PC-3 (cell line): ENCODE measurements around the gene RNASEH2B. TPM values are rescaled to one million over a fixed set of nuclear protein-coding genes. Genes with fewer than 3 reads are reported as not detected.

ENCODE experiments used
- ATAC-seq: fragments of 200-7000 bp; cut with Tn5 transposase; 2 replicates; pipeline ENCODE4 v1.9.1; 2020; ENCODE audit warnings: mild to moderate bottlenecking, moderate library complexity
- BruUV-seq: library from RNA; stranded (reverse); fragments of 400-500 nt; replicated peaks from 2 replicates; lab custom pipeline; 2021; lab: Mats Ljungman, UMichigan
- CTCF ChIA-PET: fragments of 300-600 bp; sonication (Branson Sonifier 250); formaldehyde crosslinking; loops from one replicate; lab custom pipeline; 2022; ENCODE audit warnings: antibody characterized with exemption; lab: Charles Lee
- POLR2A ChIA-PET: fragments of 300-600 bp; sonication (Branson Sonifier 250); formaldehyde crosslinking; loops from one replicate; lab custom pipeline; 2022; ENCODE audit warnings: antibody characterized with exemption; ENCODE audit not compliant: unreplicated experiment; lab: Charles Lee
- DNase-seq: peaks from one replicate; pipeline ENCODE4 v3.0.0-alpha.2; 2015
- H2AFZ ChIP-seq: fragments of 300-600 bp; sonication (generic); 2 replicates; pipeline ENCODE4 v1.6.0; 2016; ENCODE audit warnings: antibody characterized with exemption, low read length
- H3F3A ChIP-seq: fragments of 300-600 bp; sonication (generic); one replicate; pipeline ENCODE4 v1.6.0; 2017; ENCODE audit warnings: antibody characterized with exemption, low read length, control low read depth, mild to moderate bottlenecking; ENCODE audit not compliant: unreplicated experiment
- H3K27ac ChIP-seq: fragments of 300-600 bp; sonication (generic); 2 replicates; pipeline ENCODE4 v1.5.1; 2016; ENCODE audit warnings: mild to moderate bottlenecking, low read length
- H3K27me3 ChIP-seq: fragments of 300-600 bp; sonication (generic); 2 replicates; pipeline ENCODE4 v1.6.1; 2016; ENCODE audit warnings: low read length, mixed read lengths
- H3K36me3 ChIP-seq: fragments of 300-600 bp; sonication (generic); 2 replicates; pipeline ENCODE4 v1.6.1; 2016; ENCODE audit warnings: low read depth, mixed run types, low read length, mixed read lengths
- H3K4me1 ChIP-seq: fragments of 300-600 bp; sonication (generic); 2 replicates; pipeline ENCODE4 v1.5.1; 2016; ENCODE audit warnings: low read length; ENCODE audit not compliant: insufficient read depth
- H3K4me2 ChIP-seq: fragments of 300-600 bp; sonication (generic); 2 replicates; pipeline ENCODE4 v1.6.0; 2016; ENCODE audit warnings: low read length
- H3K4me3 ChIP-seq: fragments of 300-600 bp; sonication (generic); 2 replicates; pipeline ENCODE4 v1.5.1; 2016; ENCODE audit warnings: mild to moderate bottlenecking, low read length, mixed read lengths
- H3K79me2 ChIP-seq: fragments of 300-600 bp; sonication (generic); 2 replicates; pipeline ENCODE4 v1.6.1; 2017; ENCODE audit warnings: low read length, mixed read lengths
- H3K9ac ChIP-seq: fragments of 300-600 bp; sonication (generic); 2 replicates; pipeline ENCODE4 v1.6.0; 2016; ENCODE audit warnings: mild to moderate bottlenecking, low read length
- H3K9me2 ChIP-seq: fragments of 300-600 bp; sonication (generic); replicated peaks from 2 replicates; pipeline ENCODE4 v1.6.1; 2016; ENCODE audit warnings: mixed run types, low read length, mixed read lengths
- H3K9me3 ChIP-seq: fragments of 300-600 bp; sonication (generic); 2 replicates; pipeline ENCODE4 v1.6.1; 2016; ENCODE audit warnings: low read length, mixed read lengths
- H4K20me1 ChIP-seq: fragments of 300-600 bp; sonication (generic); 2 replicates; pipeline ENCODE4 v1.6.1; 2016; ENCODE audit warnings: low read length, mixed read lengths
- CTCF ChIP-seq: fragments of 300-600 bp; sonication (generic); conservative IDR thresholded peaks from 2 replicates; pipeline ENCODE4 v1.5.1; 2017; ENCODE audit warnings: antibody characterized with exemption, low read depth, mild to moderate bottlenecking, low read length
- EZH2 ChIP-seq: fragments of 300-600 bp; sonication (generic); IDR thresholded peaks from one replicate; pipeline ENCODE4 v1.6.1; 2017; ENCODE audit warnings: antibody characterized with exemption, mild to moderate bottlenecking, low read length; ENCODE audit not compliant: unreplicated experiment
- EZH2phosphoT487 ChIP-seq: fragments of 300-600 bp; sonication (generic); IDR thresholded peaks from 2 replicates; pipeline ENCODE4 v1.6.1; 2018; ENCODE audit warnings: mild to moderate bottlenecking, antibody characterized with exemption, low read length, borderline replicate concordance
- intact Hi-C: fragments of 100-400 bp; cut with micrococcal nuclease; formaldehyde crosslinking; loops from 2 replicates; pipeline ENCODE4 v1.9.0; 2023
- total RNA-seq: library from RNA; depleted of rRNA; stranded (reverse); fragments of >200 nt; gene quantifications from 2 replicates; pipeline ENCODE4 v1.2.3, GENCODE V29; 2014

RNASEH2B gene
- total RNA-seq, 1 experiment from 2014 or later = 36.0 TPM

GRCh38 chr13:50889317-50889716 is 20.3 kb upstream of the RNASEH2B start:
- TF ChIP-seq EZH2 (no peak), EZH2phosphoT487 (no peak), CTCF (no peak)
- no peaks in the 10 kb centered on the region for H3K27me3 ChIP-seq
- no peak overlapping the region for H2AFZ ChIP-seq
- intact Hi-C loops = no loop called here
- H3K9me2 ChIP-seq = no peaks in the 10 kb centered on the region
- no peaks in the 10 kb centered on the region for H3K9me3 ChIP-seq
- no peaks in the 10 kb centered on the region for H3K79me2 ChIP-seq
- no peak for DNase-seq
- no peaks in the 10 kb centered on the region for H3F3A ChIP-seq
- ChIA-PET POLR2A (no interaction called here), CTCF (no interaction called here)
- no peak overlapping the region for H3K4me2 ChIP-seq
- no peaks in the 10 kb centered on the region for H3K36me3 ChIP-seq
- H3K4me1 ChIP-seq = no peaks in the 10 kb centered on the region
- ATAC-seq = no peak
- BruUV-seq = no TSS peak
- H4K20me1 ChIP-seq = no peaks in the 10 kb centered on the region
- no peak overlapping the region for H3K9ac ChIP-seq
- no peak overlapping the region for H3K4me3 ChIP-seq
- no peak overlapping the region for H3K27ac ChIP-seq

GRCh38 chr13:50891206-50891605 is 18.4 kb upstream of the RNASEH2B start:
- intact Hi-C loops = no loop called here
- Histone ChIP-seq H3K9me2 (no peaks in the 10 kb centered on the region), H3K9me3 (no peaks in the 10 kb centered on the region), H3K27ac (no peak overlapping the region), H3K36me3 (no peaks in the 10 kb centered on the region), H3K27me3 (no peaks in the 10 kb centered on the region), H3K4me1 (no peaks in the 10 kb centered on the region), H3K9ac (no peak overlapping the region), H4K20me1 (no peaks in the 10 kb centered on the region), H3K4me2 (no peak overlapping the region), H2AFZ (no peak overlapping the region), H3K4me3 (no peak overlapping the region), H3K79me2 (no peaks in the 10 kb centered on the region), H3F3A (no peaks in the 10 kb centered on the region)
- ATAC-seq = no peak
- TF ChIP-seq CTCF = no peak
- no peak for TF ChIP-seq EZH2
- no peak for TF ChIP-seq EZH2phosphoT487
- DNase-seq = no peak
- BruUV-seq = no TSS peak
- CTCF ChIA-PET = interaction anchor here (0.9 kb wide), 1 partner anchor 343 kb away, joined by 3 read pairs; no protein-coding TSS in a partner anchor
- POLR2A ChIA-PET = no interaction called here

GRCh38 chr13:50892210-50892944 is 17.2 kb upstream of the RNASEH2B start:
- TF ChIP-seq EZH2 = no peak
- BruUV-seq = no TSS peak
- ChIA-PET POLR2A (no interaction called here), CTCF (no interaction called here)
- Histone ChIP-seq H3K27ac (no peak overlapping the region), H3K27me3 (no peaks in the 10 kb centered on the region), H3K4me1 (no peaks in the 10 kb centered on the region), H3K9ac (no peak overlapping the region), H3K4me3 (no peak overlapping the region), H3K9me2 (no peaks in the 10 kb centered on the region), H3K4me2 (no peak overlapping the region), H2AFZ (no peak overlapping the region), H3K79me2 (no peaks in the 10 kb centered on the region), H3K9me3 (no peaks in the 10 kb centered on the region), H3F3A (no peaks in the 10 kb centered on the region), H4K20me1 (no peaks in the 10 kb centered on the region), H3K36me3 (no peaks in the 10 kb centered on the region)
- DNase-seq = no peak
- intact Hi-C loops = no loop called here
- no peak for ATAC-seq
